Bronchial epithelial cell (primary cell): ENCODE data around the gene ANKRD17. TPM values are rescaled to one million over a fixed set of nuclear protein-coding genes. Genes with fewer than 3 reads are reported as not detected.

Source experiments
- DNase-seq: peaks from one replicate; pipeline ENCODE4 v3.0.0-alpha.2; 2010; ENCODE audit warnings: low read depth
- FAIRE-seq: peaks from 2 replicates; lab custom pipeline; 2011; peaks lifted over from hg19 to GRCh38; lab: Jason Lieb, UNC
- H3K27me3 ChIP-seq: 2 replicates; pipeline ENCODE4 v1.5.1; 2011; ENCODE audit warnings: low read length; ENCODE audit not compliant: control insufficient read depth, insufficient read depth
- H3K36me3 ChIP-seq: 2 replicates; pipeline ENCODE4 v1.5.1; 2011; ENCODE audit warnings: low read length; ENCODE audit not compliant: control insufficient read depth, insufficient read depth
- H3K4me3 ChIP-seq: 2 replicates; pipeline ENCODE4 v1.5.1; 2011; ENCODE audit warnings: mild to moderate bottlenecking, low read depth, low read length, control low read depth
- total RNA-seq: library from RNA; depleted of rRNA; stranded (reverse); fragments of >200 nt; gene quantifications from 2 replicates; pipeline ENCODE4 v1.2.1, GENCODE V29; 2014
- TF ChIP-seq, protein P1 (sequence below): IDR thresholded peaks from 2 replicates; pipeline ENCODE4 v1.5.1; 2011; ENCODE audit warnings: mild to moderate bottlenecking, moderate library complexity, low read length, control low read depth, inconsistent platforms; ENCODE audit not compliant: insufficient read depth, severe bottlenecking

ANKRD17 gene
- total RNA-seq, 1 donor from 2014 or later: 41.9 TPM

DNA sequence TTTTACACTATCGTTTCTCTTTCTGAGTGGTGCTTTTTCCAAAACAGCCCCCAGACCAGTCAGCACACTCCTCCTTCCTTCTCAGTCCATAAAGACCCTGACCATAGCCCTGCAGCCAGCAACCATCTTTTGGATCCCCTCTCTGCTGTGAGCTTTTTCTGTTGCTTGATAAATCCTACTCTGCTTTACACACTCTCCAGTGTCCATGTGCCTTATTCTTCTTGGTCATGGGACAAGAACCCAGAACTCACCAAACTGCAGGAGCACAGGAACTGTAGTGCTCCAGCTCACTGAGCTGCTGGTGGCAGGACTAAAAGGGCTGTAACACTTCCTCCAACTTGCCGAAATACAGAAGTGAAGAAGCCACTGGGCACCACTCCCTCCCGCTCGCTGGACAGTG lies 221.5 kb downstream of the ANKRD17 start:
- FAIRE-seq (no peak), DNase-seq (no peak)
- Histone ChIP-seq H3K36me3 (no peaks in the 10 kb centered on the region), H3K4me3 (no peak overlapping the region), H3K27me3 (no peaks in the 10 kb centered on the region)
- TF ChIP-seq, protein P1, sequence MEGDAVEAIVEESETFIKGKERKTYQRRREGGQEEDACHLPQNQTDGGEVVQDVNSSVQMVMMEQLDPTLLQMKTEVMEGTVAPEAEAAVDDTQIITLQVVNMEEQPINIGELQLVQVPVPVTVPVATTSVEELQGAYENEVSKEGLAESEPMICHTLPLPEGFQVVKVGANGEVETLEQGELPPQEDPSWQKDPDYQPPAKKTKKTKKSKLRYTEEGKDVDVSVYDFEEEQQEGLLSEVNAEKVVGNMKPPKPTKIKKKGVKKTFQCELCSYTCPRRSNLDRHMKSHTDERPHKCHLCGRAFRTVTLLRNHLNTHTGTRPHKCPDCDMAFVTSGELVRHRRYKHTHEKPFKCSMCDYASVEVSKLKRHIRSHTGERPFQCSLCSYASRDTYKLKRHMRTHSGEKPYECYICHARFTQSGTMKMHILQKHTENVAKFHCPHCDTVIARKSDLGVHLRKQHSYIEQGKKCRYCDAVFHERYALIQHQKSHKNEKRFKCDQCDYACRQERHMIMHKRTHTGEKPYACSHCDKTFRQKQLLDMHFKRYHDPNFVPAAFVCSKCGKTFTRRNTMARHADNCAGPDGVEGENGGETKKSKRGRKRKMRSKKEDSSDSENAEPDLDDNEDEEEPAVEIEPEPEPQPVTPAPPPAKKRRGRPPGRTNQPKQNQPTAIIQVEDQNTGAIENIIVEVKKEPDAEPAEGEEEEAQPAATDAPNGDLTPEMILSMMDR: no peak

DNA sequence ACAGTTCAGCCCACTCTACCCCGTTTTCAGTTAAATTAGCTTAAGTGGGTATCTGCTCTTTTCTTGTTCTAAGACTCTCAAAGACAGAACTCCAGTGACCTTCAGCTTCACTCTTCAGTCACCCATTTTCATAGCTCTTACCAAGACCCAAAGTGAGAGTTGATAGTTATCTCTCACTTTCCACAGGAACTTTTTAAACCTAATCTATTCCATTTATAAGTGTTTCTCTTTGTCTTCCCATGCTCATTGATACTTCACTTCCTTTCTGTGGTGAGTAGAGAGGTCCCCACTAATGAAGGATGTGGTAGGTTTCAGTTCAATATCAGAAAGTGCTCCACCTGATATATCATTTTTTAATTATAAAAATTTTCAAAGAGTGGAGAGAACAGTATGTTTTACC lies 222.5 kb downstream of the ANKRD17 start:
- H3K4me3 ChIP-seq: no peak overlapping the region
- no peaks in the 10 kb centered on the region for H3K36me3 ChIP-seq
- FAIRE-seq: no peak
- H3K27me3 ChIP-seq: no peaks in the 10 kb centered on the region
- TF ChIP-seq, protein P1: no peak
- no peak for DNase-seq

DNA sequence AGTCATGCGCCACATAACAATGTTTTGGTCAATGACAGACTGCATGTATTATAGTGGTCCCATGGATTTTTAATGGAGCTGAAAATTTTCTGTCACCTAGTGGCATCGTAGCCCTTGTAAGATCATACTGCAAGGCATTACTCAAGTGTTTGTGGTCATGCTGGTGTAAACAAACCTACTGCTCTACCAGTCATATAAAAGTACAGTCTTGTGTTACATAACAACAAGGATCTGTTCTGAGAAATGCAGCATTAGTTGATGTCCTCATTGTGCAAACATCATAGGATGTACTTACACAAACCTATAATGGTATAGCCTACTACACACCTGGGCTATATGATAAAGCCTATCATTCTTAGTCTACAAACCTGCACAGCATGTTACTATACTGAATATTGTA lies 223.7 kb downstream of the ANKRD17 start:
- no peak for FAIRE-seq

DNA sequence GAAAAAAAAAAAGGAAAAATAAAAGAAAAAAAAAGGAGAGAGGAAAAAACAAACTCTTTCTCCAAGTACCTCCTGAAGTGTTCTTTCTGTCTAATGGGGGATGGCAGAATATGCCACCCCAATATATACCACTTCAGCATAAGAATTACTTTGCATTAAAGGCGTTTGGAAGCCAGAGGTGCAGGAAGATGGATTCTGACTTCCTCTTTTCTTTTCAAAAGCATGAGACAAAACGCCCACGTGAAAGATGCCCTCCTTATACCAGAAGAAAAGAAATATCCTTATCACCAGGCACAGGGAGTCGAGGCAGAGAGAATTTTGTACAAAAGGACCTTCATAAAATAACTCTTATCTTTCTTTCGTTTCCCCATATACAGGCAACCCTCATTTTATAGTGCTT lies 230.0 kb downstream of the ANKRD17 start:
- no peaks in the 10 kb centered on the region for H3K27me3 ChIP-seq
- TF ChIP-seq, protein P1: no peak
- DNase-seq (no peak), FAIRE-seq (no peak)
- no peaks in the 10 kb centered on the region for H3K36me3 ChIP-seq
- H3K4me3 ChIP-seq: no peak overlapping the region

More for the DNA sequence above, 223.7 kb downstream of the ANKRD17 start:
- Histone ChIP-seq H3K4me3 (no peak overlapping the region), H3K36me3 (no peaks in the 10 kb centered on the region), H3K27me3 (no peaks in the 10 kb centered on the region)
- DNase-seq: peak; percentile 10
- TF ChIP-seq, protein P1: no peak

Other genes with a start within 250 kb of the ANKRD17 start
- gene COX18, start 189.1 kb downstream of the ANKRD17 start, total RNA-seq: 15.1 and 16.8 TPM in 2 replicates
- not detected in 2 replicates for gene ALB, start 145.5 kb upstream of the ANKRD17 start, total RNA-seq
- not detected in 2 replicates for gene AFP, start 177.4 kb upstream of the ANKRD17 start, total RNA-seq
- not detected in 2 replicates for gene AFM, start 222.9 kb upstream of the ANKRD17 start, total RNA-seq